Measurements from ENCODE around the gene RAMP2. TPM values are rescaled to one million over a fixed set of nuclear protein-coding genes. Genes with fewer than 3 reads are reported as not detected.

The RAMP2 gene
- total RNA-seq, 2 experiments from 2014 or later, result not detected

DNA sequence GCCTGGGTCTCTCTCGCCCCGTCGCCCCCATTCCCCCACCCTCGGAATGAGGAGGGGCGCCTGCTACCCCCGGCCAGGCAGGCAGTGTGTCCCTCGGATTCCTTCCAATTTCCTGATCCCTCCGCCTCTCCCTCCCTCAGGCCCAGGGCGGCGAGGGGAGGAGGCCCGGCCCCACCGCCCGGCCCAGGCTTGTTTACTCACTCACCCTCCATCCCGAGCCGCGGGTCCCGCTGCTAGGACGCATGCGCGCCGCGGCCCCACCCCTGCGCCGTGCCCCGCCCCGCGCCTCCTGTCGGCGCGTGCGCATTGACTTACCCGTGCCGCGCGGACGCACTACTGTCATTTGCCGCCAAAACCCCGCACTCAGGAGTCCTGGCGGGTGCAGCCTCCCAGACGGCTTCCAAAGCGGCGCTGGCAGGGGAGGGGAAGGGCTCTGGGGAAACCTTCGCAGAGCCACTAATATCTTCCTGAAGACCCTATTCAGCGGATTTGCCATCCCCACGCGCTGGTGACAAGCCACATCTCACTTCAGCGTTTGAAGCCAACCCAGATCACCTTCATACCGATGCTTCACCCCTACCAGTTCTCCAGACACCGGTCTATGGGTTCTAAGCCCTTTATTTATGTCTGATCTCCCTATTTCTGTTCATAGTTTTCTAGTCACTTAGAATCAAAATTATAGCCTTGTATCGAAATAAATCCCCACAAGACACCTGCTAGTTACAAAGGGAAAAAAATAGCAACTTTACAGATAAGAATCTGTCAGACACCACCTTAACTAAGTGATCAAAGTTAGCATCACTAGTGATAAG lies 16.0 kb upstream of the RAMP2 start, which contains the start of gene EZH1:
EZH1 (minus strand) TSS at position 235 of the 812 bp plus-strand sequence. CDS start 16,099 bp downstream, outside the sequence.
- peaks cover 19% of the 10 kb centered on the region for H3K79me2 ChIP-seq (ENCODE audit: insufficient read depth, low read depth, low read length)
- peaks cover 4% of the 10 kb centered on the region; the same call in 1 of the 2 replicates for H3K36me3 ChIP-seq (ENCODE audit: insufficient read depth, low read length)
- H3K27ac ChIP-seq (ENCODE audit: low read depth, low read length, poor library complexity, severe bottlenecking), result peak within 1 kb of the TSS; percentile 69
- TF ChIP-seq, protein P1, sequence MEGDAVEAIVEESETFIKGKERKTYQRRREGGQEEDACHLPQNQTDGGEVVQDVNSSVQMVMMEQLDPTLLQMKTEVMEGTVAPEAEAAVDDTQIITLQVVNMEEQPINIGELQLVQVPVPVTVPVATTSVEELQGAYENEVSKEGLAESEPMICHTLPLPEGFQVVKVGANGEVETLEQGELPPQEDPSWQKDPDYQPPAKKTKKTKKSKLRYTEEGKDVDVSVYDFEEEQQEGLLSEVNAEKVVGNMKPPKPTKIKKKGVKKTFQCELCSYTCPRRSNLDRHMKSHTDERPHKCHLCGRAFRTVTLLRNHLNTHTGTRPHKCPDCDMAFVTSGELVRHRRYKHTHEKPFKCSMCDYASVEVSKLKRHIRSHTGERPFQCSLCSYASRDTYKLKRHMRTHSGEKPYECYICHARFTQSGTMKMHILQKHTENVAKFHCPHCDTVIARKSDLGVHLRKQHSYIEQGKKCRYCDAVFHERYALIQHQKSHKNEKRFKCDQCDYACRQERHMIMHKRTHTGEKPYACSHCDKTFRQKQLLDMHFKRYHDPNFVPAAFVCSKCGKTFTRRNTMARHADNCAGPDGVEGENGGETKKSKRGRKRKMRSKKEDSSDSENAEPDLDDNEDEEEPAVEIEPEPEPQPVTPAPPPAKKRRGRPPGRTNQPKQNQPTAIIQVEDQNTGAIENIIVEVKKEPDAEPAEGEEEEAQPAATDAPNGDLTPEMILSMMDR (conservative IDR thresholded peaks at IDR 0.05; ENCODE audit: low read length), result no peak
- no peak for TF ChIP-seq EZH2phosphoT487 (IDR thresholded peaks at IDR 0.05; ENCODE audit: borderline replicate concordance, low read depth, low read length)
- H3K4me2 ChIP-seq (ENCODE audit: low read length), result peak within 1 kb of the TSS; percentile 83
- peak within 1 kb of the TSS; percentile 96 for H2AFZ ChIP-seq (ENCODE audit: low read length)
- no peaks in the 10 kb centered on the region for H3K9me2 ChIP-seq (ENCODE audit: insufficient read depth, low read length)
- BruUV-seq (replicated peaks), result no TSS peak
- H3K4me3 ChIP-seq (ENCODE audit: low read depth, low read length, poor library complexity, severe bottlenecking), result peak within 1 kb of the TSS; percentile 75
- H3K4me1 ChIP-seq (ENCODE audit: insufficient read depth, low read length, poor library complexity, severe bottlenecking), result peaks cover 25% of the 10 kb centered on the region
- intact Hi-C loops (cut with micrococcal nuclease; ENCODE audit: unreplicated experiment), result no loop called here
- no peaks in the 10 kb centered on the region for H4K20me1 ChIP-seq (ENCODE audit: insufficient read depth, low read length)
- DNase-seq (ENCODE audit: low spot score), result peak; percentile 97
- ChIA-PET POLR2A (no interaction called here), CTCF (ENCODE audit: unreplicated experiment) (no interaction called here)
- no peaks in the 10 kb centered on the region for H3K9me3 ChIP-seq (ENCODE audit: low read length)

DNA sequence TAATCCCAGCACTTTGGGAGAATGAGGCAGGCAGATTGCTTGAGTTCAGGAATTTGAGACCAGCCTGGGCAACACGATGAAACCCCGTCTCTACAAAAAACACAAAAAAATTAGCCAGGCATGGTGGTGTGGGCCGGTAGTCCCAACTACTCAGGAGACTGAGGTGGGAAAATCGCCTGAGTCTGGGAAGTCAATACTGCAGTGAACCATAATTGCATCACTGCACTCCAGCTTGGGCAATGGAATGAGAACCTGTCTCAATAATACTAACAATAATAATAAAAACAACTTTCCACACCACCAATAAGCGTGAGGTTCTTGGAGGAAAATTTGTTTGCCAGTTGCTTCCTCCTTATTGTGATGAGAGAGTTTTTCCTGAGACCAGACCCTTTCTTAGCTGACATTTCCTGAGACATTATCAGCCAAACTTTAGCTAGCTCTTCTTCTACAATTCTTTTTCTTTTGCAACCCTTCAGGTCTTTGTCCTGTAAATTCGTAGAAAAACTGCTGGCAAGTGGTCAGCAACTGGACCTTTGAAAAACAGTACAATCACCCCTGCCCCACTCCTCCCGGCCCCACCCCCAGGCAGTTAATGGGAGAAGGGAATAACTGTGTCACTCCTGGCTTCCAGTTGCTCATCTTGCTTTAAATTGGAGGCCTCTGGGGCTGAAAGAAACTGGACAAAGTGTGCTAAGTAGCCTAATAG lies 12.7 kb upstream of the RAMP2 start:
- DNase-seq (ENCODE audit: low spot score), result no peak
- ChIA-PET POLR2A (interaction anchor here (0.6 to 0.7 kb wide), 3 partner anchors 15 to 237 kb away, joined by 3 to 8 read pairs (median 3); no protein-coding TSS in a partner anchor), CTCF (ENCODE audit: unreplicated experiment) (no interaction called here)
- Histone ChIP-seq H4K20me1 (ENCODE audit: insufficient read depth, low read length) (no peaks in the 10 kb centered on the region), H3K9me2 (ENCODE audit: insufficient read depth, low read length) (no peaks in the 10 kb centered on the region), H3K4me2 (ENCODE audit: low read length) (no peak overlapping the region), H3K36me3 (ENCODE audit: insufficient read depth, low read length) (no peaks in the 10 kb centered on the region), H3K27ac (ENCODE audit: low read depth, low read length, poor library complexity, severe bottlenecking) (no peak overlapping the region), H2AFZ (ENCODE audit: low read length) (no peak overlapping the region), H3K79me2 (ENCODE audit: insufficient read depth, low read depth, low read length) (peaks cover 8% of the 10 kb centered on the region), H3K4me1 (ENCODE audit: insufficient read depth, low read length, poor library complexity, severe bottlenecking) (peaks cover 11% of the 10 kb centered on the region), H3K9me3 (ENCODE audit: low read length) (no peaks in the 10 kb centered on the region), H3K4me3 (ENCODE audit: low read depth, low read length, poor library complexity, severe bottlenecking) (no peak overlapping the region)
- intact Hi-C loops (cut with micrococcal nuclease; ENCODE audit: unreplicated experiment), result no loop called here
- TF ChIP-seq, protein P1 (conservative IDR thresholded peaks at IDR 0.05; ENCODE audit: low read length), result no peak
- no peak for TF ChIP-seq EZH2phosphoT487 (IDR thresholded peaks at IDR 0.05; ENCODE audit: borderline replicate concordance, low read depth, low read length)
- no TSS peak for BruUV-seq (replicated peaks)

All from OCI-LY7 (cell line).